GM18909 (cell line): ENCODE results near the gene NIN.

Experiments
- ATAC-seq: cut with Tn5 transposase; IDR thresholded peaks from one replicate; pipeline ENCODE4 v1.9.1; 2021; ENCODE audit warnings: mild to moderate bottlenecking; ENCODE audit not compliant: unreplicated experiment, poor library complexity

NIN gene

DNA sequence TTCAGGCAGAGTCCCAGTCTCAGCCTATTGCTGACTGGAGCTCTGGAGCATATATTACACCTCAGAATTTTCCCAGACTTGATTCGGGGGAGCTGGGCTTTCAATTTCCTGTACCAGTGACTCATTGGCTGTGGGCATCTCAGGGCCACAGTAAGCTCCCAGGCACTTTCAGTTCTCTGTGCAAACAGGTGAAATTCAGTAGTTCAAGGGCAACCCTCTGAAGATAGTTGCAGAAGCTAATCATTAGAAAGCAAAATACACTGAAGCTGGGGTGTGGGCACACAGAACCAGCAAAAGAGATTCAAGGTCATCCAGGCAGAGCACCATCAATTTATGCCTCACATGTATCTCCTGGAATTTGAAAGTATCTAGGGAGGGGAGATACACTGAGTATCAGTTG, 8.1 kb upstream of the NIN start:
- ATAC-seq = peak; percentile 64

DNA sequence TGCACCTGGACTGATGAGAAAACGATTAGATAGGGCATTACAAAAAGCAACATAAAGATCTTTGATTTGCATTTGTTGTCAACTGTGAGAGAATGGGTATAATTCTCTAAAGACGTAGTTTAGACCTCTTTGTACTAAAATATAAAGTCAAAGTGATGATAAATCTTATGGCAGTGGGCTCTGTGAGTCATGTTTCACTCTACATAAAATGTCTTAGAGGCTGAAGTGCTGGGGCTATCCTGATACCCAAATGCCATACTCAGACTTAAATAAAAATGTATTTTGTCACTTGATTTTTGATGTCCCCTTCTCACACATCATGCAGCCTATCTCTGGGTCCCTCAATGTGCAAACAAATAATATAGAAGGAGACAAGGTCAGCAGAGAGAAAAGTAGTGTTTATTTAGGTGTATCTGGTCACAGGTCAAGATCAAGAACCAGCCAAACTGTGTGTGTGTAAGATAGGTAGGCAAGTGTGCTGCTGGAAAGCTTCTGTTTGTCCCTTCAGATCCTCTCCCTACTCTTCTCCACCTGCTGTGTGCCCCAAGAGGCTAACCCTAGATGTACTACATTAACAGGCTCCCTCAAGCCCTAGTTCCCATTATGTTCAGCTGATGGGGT, 7.0 kb upstream of the NIN start:
- no peak for ATAC-seq

DNA sequence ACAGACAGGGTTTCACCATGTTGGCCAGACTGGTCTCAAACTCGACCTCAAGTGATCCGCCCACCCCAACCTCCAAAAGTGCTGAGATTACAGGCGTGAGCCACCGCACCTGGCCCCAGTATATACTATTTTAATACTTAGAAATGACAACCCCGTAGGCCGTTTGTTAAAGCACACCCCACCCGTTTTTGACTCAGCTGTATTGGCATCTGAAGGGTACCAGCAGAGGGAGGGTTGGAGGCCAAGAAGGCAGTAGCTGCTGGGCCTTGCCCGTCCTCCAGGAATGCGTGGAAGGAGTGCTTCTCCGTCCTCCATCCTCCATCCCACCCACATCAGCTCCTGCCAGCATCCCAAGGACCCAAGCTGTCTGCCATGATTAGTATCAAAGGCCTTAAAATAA, 6.3 kb upstream of the NIN start:
- no peak for ATAC-seq

DNA sequence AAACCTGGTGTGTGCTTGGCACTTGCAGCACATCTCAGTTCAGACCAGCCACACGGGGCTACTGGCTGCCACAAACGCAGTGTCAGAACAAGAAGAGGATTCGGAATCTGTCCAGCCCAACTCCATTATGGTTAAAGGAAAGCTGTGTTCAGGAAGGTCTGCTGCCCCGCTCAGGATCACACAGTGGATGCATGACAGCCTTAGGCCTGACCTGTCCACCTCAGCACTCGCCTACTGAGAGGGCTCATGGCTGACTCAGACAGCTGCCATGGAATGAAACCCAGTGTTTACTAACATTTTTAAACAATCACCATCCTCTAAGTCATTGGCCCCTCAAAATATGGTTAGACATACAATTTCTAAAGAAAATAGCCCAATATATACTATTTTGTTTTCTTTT, 5.6 kb upstream of the NIN start:
- no peak for ATAC-seq

DNA sequence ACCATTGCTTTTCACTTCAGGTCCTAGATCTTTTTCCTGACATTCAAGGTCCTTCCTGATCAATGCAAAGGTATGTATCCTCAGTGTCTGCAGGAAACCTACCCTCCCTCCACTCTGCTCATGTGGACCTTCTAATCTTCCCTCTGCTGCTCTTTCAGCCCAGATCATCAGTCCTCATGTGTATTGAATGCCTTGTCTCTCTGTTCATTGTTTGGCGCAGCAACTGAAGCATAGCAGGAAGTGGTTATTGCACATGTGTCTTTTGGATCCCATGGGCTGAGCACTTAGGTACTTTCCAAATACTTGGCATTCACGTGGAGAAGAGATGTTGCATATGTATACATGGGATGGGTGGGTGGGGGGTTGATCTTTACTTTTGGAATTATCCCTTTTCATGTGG, 4.3 kb upstream of the NIN start:
- ATAC-seq = peak; percentile 36

DNA sequence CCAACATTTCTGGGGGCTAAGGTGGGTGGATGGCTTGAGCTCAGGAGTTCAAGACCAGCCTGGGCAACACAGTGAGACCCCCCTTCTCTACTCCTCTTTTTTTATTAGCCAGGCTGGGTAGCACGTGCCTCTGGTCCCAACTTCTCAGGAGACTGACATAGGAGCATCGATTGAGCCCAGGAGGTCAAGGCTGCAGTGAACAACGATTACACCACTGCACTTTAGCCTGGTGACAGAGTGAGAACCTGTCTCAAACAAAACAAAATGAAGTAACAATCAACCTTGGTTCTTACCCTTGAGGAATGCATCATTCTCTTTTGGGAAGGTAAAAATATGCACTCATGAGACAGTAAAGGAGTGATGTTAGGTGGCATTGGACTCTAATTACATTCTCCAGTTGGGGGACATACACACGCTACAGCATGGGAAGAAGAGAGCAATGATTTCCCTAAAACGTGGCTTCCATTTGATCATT, 3.9 kb upstream of the NIN start:
- no peak for ATAC-seq

DNA sequence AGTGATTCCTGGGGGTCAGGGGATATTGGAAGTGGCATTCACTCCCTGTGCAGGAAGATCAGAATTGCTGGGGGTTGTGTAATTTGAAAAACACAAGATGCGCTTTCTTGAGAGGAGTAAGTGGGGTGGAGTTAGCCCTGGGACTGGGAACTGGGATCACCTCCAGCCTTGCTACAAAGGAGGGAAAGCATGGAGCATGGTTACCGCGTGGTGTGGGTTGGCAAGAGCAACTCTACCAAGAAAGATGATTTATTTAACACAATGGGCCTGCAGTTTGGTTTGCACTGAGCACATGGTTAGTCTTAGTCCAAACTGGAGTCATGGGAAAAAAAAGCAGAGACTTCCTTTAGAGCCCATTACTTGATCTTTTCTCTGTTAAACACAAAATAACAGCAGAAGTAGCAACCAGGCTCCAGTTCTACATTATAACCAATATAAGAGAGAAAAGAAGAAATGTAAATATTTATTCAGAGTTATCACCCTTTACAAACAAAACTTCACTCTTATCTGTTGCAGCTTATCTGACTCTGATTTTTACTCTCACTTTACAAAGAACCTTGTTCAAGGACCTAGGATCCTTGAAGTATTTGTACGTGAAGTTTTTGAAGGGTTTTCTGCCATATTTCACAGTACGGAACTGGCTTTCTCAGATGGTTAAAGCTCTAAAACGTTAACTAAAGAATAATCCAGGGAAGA, 2.1 kb upstream of the NIN start:
- no peak for ATAC-seq

DNA sequence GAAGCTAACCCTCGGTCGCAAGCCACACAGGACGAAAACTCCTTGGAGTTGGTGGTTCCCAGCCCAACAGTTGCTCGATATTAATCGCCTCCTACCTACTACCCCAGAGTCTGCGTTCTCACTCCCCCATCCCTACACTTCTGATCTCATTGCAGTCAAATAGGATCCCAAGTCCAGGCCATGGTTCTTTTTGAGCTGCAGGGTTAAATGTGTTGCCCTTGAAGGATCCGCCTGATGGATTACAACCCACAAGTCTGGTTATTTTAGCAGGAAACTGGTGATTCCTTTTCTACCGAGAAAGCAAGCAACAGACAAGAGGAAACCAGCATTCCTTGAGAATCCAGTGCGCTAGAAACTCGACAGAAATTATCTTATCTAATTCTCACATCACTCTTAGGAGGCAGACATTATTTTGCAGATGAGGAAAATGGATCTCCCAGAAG, 785 bp upstream of the NIN start:
- ATAC-seq = no peak

DNA sequence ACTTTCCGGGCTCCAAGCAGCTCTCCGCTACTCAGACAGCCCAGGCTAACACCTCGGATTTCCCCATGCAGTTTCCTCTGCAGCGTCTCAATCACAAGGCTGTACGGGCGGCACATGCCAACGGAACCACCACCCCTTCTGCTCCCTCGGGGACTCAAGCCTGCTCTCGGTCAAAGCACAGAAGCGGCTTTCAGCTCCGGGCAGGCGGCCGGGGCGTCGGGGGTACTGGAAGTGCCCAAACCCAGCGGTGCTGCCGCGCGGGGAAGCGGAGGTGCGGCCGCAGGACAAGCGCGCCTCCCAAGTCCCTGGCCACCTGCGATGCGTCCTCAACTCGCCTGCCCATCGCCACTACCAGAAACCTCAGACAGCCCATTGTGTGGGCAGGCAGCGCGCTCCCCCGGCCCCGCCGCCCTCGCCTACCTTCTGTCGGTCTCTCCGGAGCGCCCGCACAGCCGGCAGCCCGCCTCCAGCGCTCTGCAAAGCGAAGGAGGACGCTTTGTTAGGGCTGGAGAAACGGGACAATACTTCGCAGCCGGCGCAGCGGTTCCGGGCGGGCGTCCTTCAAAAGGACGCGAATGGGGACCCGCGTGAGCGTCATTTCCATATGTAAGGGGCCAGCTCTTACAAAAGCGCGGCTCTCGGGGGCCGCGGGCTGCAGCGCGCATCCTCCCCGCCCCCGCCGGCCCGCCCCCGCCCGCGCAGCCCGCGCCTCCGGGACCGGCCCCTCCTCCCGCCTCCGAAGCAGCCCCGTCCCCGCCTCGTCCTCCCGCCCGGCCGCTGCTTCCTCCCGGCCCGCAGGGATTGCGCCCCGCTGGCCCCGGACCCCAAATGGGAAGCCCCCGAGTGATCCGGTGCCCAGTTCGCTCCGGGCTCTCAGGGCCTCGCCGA, 674 bp downstream of the NIN start:
- peak; percentile 39 for ATAC-seq

DNA sequence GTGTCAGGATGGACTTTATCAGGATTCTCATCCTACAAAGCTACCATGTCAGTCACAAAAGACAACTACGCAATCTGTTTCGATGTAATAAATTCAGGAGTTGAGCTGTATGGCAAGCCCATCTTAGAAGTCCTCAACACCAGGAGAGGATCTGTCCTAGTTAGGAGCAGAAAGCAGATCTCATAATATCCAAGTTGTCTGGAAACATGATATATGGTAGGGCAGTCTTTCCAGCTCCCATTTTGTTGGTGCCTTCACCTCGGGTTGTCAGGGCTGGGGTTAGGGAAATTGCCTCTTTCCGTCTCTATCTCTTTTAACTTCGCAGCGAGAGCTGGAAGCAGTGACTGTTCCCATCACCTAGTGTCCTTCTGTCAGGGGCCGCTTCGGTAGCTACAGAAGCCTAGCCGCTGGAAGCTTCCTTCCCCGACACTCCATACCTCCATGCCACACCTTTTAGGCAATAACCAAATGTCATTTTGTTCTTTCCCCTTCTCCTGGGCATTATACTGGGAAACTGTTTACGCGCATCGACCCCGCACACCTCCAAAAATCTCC, 1.4 kb downstream of the NIN start:
- ATAC-seq = no peak

DNA sequence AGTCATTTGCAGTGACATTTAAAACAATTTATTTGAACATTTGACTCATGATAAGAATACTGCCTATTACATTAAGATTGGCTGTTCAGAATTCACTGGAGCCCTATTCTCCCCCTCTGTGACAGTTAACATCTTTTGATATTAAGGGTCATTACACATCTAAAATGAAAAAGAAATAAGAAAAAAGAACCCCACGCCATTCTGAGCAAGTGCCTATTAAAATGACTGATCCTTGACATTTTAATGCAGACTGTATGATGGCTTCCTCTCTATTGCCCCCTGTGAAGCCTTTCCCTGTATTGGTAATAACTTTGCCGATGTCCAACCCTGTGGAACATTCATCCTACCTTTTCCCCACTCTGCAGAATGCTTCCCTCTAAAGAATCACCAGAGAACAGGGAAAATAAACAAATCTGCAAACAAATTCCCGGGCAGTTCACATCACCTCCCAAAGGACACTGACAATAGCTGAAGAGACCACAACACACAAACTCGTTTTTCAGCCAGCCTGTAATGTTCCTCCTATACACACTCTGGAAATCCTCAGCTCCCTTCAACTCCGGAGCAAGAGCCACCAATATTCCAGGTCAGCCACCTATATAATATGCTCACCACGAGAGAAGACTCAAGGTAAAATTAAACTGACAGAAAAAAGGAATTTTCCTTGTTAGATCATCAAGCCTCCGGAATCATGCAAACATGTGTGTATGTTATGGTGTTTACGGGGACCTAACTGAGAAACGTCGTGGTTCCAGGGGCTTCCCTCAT, 2.1 kb downstream of the NIN start:
- no peak for ATAC-seq

DNA sequence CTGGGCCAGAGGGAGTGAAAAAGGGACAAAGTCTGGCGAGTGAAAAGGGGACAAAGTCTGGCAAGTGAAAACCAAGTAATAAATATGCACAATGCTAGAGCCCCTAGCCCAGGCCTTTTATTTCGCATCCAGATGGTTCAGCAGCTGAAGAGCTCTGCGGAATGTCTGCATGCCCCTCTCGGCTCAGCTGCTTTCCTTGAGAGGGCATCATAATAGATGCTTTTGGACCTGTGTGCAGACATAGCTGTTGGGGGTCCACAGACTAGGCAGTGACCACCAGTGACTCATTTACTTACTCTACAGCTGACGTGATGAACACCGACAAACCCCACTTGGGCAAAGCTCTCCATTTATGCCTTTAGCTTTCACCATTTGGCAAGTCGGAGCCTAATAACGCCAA, 4.3 kb downstream of the NIN start:
- ATAC-seq = no peak

DNA sequence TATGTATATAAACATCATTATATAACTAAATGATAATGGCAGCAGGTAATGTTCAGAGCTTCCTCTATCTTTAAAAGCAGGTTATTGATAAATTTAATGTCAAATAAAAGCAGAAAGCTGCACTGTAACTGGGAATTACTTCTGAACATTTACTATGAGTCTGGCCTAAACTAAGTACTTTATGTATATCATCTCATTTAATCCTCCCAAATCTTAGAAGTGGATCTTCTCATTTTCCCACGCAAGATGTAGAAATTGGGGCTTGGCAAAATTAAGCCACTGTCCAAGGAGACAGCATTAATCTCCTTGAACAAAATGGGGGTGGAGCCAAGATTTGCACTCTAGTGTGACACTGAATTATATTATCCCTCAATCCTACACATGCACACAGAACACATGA, 5.7 kb downstream of the NIN start:
- no peak for ATAC-seq

DNA sequence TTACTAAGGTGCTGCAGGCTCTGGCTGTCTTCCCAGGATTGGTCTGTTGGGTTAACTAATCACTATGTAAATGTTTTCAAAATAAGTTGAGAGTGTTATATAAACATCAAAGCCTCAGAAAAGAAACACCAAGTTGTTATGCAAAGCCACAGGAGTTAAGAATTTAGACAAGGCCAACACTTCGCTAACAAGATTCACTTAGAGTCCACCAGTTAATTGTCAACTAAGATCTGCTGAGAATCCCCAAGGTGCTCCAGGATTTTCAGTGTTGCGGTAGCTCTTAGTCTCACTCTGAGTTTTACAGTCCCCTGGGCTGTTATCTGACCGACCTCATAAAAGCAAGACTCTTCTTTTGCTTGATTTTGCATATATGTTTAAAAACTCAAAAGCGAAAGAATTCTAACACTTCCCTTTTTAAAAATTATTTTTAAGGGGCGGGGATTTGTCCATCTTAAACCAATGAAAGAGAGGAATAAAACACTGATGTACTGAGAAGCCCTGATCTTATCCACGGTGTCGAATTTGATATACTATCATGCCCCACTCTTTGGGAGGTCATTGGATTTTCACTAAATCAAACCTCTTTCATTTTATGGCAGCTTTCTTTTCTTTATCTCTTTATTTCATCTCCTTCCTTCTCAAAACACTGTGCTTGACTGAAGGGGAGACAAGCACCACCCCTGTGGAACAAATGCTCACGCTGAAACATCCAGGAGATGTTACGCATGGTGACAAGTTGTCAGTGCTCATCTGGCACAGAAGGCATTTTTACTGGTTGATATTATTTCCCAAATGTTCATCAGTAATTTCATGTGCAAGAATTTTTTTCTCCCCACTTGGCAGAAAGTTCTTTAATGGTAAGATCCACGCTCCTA, 7.0 kb downstream of the NIN start:
- peak; percentile 75 for ATAC-seq

DNA sequence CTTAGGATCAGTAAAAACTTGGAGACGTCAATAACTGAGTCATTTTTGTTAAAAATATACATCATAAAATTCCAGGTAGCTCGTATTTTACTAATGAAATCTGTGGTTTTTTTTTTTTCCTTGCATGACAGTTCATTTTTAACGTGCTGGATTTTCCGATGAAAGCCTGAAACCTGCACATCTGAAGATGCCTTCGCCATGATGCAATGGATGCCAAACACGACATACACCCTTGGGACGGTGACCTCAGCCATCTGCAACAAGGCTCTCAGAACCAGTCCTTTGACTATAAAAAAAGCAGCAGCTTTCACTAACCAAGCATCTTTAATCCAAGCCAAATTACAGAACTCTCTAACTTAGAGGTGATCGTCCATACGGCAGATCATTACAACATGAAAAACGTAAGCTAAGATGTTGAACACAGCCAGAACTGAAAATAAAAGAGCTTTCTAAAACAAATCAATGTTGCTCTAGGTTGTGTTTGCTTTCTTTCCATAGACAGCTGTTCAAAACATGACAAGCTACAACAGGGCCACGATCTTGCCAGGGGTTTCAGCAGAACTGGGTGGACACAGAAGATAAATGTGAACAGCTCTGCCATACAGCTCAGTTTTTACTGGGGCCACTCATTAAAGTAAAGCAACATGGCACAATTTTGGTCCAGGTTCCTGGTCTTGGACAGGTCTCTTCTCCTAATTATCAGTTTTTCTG, 7.8 kb downstream of the NIN start:
- peak; percentile 28 for ATAC-seq

DNA sequence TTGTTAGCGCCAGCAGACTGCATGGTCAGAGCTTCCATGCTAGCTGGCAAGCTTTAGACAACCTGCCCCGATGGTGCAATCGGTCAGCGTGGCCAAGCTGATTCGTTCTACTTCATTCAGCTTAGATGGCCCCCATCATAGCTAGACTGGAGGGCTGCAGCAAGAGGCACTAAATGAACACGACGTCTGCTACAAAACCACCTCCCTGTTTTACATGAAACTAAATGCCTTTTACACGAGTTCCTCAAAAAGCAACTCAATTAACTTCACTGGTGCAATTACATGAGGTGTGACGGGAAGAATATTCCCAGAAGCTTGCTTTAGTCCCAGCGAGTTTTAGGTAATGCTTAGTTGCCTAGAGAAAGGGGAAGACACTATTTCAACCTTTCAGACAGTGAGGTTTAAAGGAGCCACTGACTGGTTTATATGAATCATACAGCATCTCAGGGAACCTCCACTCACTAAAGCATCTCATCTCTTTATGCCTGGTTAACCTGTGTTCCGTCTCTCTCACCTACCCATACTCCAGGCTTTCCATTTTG, 8.4 kb downstream of the NIN start:
- ATAC-seq = no peak

DNA sequence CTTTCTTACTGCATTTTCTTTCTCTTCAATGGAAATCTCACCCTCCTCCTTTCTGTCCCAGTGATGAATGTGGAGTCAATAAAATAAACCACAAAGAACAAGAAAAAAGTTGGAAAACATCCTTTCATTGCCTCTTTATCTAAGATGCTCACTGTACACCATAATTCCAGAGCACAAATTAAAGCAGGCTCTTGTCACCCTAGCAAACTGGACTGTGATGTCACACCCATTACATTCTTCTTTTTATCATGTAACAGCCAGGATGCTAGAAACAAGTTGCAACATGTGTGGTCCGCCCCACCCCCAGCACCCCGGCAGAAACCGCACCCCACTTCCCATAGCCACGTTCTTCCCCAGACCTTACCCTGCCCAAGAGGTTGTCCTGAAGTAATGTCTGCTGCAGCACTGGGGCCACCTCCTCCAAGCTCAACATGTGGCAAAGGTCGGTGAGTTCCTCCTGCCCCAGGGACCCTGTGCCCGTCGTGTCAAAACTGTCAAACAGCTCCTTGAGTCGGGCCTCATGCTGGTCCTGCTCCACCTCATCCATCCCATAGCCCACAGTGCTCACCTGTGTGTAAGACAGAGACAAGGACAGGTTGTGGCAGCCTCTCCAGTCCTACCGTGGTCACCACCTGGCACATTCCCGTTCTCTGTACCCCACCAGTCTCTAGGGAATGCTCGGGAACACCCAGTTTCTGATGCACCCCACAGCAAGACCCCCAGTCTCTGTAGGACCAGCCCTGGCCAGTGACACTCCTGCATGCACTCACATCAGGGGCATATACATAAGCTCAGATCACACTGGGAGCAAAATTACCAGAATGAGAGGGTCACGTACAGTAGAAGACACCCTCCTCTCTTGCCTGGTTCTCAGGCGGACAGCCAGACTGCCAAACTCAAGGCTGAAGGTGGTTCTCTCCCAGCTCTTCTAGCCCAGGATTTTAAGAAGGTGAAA, 9.2 kb downstream of the NIN start:
- peak; percentile 31 for ATAC-seq
